NCI-H345 treated with DMSO at 0.1 percent for 48 hours (cell line): ENCODE measurements around the gene OSBPL1A.

Experiments
- DNase-seq: peaks from one replicate; lab custom pipeline; 2025; ENCODE audit not compliant: unreplicated experiment; lab: John Stamatoyannopoulos, UW

OSBPL1A gene

DNA sequence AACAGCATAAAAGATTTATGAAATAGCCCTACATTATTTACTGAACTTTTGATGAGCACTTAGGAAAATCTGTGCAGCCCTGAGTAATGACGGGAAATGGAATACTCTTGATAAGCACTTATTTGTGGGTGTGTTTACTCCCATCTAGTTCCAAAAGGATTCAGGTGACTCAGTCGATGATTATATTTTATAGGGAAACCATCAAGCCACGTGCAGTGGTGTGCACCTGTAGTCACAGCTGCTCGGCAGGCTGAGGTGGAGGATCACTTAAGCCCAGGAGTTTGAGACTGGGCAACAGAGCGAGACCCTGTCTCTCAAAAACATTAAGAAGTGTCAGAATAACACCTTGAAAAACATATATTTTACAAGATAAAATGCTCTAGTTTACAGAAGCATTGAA is 166.9 kb downstream of the OSBPL1A start:
- DNase-seq = no peak

DNA sequence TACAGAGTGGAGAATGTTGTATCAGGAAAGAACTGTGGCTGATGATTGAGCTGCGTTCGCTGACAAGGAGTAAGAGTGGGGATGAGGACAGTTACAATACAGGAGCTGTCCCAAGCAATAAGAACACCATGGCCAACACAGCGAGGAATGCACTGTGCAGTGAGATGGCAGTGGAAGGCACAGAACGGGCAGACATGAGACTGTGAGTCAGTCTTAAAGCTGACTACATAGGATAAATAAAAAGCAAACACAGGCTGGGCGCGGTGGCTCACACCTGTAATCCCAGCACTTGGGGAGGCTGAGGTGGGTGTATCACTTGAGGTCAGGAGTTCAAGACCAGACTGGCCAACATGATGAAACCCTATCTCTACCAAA is 169.0 kb downstream of the OSBPL1A start:
- no peak for DNase-seq

DNA sequence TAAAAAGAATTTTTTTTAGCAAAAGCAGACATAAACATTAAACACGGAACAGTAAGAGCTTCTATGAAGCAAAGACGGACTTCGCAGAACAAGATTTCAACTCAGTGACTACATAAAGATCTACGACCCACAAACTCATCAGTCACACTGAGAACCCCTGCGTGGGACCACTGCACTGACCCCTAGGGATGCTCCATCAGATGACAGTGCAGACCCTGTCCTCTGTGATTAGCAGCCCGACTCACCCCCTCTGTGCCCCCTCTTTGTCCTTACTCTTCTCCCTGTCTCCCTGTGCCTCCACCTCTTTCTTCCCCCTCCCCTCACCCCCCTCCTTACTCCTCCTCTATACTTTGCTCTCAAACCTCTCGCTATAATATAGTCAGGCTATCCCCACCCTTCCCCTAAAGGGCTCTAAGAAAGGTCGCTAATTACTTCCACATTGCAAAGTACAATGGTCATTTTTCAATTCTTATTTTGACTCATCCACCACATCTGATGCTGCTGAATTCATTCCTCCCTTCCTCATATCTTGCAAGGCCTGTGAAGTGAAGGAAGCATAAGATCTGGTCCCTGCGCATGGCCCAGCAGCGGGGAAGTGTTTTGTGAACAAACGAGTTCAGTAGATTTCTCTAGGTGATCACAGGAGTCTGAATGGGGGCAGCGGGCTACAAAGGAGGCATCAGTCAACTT is 169.5 kb downstream of the OSBPL1A start:
- DNase-seq = no peak

DNA sequence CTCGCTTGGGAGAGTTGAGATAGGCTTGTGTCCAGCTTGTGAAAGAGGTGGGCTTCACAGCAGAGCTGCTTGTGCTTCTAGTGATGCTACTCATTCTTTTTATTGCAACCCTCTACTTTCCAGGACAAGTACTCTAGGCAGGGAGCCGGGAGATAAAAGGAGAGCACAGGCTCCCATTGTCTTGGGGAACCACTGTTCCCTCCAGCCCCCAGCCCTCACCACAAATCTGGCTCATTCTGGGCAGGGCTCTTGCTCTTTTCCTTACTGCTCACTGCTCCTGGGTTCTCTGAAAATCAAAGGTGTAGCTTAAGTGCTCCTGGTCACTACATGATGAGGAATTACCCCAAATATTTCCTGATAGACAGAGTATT is 177.3 kb downstream of the OSBPL1A start:
- no peak for DNase-seq

DNA sequence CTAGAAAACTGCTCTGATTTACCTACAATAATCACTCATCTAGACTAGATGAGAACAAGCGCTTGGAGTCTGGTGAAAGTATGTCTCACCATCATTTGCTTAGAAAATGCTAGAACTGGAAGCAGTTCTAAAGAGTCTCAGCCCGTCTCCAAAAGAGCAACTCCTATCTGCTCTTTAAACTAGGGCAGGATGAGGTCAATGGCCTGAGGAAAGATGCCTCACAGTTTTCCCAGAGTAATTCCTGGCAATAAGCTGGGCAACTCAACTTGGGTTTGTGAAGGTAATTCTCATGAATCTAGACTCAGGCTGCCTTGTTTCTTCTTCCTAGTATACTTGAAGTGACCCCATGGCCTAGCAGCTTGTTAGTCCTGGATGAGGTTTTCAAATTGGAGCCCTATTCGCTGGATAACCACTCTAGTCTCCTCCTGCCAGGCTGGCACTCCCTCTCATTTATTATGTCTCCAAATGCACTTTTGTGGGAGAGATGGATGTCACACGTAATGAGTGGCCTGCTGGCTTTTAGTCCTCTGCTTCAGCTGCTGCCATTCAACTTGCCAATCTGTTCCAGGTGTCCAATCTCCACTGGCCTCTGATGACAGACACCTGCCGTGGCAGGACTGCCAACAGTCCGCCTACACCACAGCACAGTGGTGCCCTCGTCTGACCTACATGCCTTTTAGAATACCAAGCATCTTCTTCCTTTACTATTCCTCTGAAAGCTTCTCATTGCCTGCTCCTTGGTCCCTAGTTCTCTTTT is 177.9 kb downstream of the OSBPL1A start:
- DNase-seq = no peak

DNA sequence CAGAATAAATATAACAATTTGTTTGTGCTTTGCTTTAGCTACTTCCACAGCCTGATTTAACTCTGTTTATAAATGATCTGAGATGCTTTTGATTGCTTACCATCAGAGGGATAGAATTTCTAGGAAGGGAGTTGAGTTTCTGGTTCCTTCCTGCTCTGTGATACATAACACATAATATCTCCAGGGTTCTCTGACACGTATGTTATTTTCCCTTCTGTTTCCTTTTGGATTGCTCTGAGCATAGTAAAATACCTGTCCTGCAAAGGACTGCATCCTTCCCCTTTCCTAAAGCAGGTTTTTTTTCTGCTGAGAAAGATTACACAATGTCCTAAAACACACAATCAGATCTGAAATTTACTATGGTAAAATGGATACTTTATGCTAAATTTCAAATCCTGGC is 182.7 kb downstream of the OSBPL1A start:
- no peak for DNase-seq

DNA sequence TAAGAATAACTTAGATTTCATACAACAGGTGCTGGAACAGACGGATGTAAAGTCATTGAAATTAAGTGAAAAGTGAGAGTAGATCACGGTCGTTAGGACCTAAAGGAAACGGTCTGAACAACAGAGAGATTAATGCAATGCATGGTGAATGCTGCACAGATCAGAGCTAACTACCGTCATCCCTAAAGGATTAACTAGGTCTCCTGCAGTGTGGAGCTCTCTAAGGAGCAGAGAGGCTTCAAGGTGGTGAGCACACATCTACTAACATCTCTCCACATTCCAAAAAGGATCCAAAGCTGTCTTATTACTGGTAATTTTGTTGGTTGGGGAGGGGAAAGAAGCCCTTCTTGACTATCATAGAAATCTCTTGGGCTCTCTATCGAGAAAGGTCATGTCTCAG is 183.5 kb downstream of the OSBPL1A start:
- DNase-seq = no peak

DNA sequence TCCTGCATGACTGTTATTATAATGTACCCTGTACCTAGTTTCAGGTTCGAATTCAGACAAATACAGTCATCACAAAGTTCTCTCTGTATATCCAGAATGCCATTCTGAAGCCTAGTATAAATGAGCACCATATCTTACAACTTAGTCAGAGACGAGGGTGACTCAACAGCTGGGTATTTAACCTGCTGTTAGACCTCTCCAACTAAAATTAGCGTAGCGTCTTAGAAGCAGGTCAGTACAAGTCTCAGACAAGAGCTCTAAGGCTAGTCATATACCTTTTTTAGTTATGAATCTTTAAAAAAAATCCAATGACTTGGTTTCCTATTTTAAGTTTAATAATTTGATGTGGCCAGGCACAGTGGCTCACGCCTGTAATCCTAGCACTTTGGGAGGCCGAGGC is 184.7 kb downstream of the OSBPL1A start:
- DNase-seq = no peak

DNA sequence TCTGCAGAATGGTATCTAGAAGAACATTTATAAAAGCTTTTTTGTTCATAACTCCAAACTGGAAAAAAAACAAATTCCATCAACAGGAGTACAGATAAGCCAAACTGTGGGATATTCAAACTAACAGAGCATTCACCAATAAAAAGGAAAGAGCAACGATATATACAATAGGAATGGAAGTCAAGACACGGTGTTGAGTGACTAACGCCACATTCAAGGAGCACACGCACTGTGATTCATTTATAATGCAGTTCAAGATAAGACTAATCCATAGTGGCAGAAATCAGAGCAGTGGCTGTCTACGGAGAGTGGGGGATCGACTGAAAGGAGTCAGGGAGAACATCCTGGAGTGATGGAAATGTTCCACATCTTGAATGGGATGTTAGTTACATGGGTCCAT is 188.1 kb downstream of the OSBPL1A start:
- DNase-seq = no peak

DNA sequence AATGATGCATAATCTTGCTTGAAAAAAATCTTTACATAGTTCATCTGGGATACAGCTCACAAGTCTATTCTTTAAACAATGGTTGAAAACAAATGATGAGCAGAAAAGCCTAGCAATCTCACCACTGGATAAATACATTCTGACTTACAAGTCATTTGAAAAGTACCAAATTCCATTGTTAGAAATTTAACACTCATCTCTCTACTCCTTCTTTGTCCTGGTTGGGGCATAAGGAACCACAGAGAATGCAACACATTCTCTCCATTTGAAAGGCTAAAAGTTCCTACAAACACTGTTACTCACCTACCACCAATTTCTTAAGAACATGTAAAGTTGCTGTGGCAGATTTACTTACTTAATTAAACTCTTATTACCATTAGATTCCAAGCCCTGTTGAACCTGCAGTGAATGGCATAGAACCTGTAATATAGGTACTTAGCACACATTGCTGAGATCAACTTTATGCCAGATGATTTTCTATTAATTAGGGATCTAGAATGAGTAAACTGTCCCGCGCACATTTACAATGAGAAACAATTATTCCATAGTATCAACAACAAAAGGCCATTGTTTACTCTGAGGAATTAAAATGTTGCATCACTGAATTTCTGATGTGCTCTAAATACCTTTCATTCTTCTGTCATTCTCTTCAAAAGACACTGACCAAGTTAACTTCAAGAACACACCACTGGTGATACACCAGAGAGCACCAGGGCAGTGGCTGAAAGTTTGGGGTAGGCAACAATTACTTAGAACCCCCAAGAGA is 189.2 kb downstream of the OSBPL1A start:
- no peak for DNase-seq

DNA sequence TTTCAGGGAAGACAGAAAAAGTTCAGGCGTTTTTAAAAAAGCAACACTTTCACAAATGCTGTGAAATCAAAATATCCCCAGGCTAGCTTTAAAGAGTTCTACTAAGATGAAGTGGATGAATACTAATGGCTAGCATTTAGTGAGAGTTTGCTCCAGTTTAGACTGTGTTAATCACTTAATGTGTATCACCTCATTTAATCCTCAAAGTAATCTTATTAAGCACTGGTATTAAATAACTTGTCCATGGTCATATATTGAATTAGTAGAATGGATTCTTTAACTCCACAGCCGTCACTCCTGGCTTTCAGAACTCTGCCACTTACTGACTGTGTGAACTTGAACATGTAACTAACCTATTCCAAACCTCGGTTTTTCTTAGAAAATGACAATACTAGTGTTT is 192.7 kb downstream of the OSBPL1A start:
- no peak for DNase-seq

DNA sequence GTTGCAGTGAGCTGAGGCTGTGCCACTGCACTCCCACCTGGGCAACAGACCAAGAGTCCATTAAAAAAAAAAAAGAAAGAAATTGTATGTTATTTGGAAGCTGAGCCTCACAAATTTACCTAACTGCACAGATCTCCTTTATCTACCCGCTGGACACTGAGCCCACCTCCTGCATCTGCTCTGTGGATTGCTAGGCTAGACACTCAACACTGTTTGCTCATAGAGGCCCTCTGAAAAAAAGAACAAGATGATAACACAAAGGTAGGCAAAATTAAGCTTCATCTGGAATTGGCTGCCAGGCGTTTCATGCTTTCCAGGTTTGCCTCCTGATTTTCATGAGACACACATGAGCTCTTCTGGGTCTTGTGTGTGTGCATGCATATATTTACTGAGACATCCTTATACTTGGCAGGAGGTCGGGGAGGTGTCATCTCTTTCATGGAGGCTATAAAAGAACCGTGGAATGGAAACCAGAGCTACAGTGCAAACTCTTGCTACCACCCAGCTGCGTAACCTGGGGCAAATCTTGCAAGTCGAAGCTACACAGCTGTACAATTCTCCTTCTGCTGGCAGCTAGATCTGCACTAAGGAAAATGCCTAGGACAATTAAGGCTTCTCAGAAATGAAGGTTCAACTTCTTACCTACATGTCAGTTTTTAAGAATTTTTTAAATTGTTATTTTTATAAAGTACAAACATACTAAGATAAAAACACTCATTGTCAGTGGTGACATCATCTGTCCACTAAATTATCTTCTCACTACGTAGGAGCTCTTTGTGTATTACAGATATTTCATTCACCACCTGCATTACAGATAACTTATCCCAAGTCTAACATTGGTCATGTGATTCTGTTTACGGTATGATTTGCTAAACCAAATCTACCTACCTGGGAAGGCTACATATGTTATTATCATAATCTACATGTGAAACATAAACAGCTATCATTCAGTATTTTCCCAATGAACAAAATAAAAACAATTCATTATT is 195.6 kb downstream of the OSBPL1A start:
- no peak for DNase-seq

DNA sequence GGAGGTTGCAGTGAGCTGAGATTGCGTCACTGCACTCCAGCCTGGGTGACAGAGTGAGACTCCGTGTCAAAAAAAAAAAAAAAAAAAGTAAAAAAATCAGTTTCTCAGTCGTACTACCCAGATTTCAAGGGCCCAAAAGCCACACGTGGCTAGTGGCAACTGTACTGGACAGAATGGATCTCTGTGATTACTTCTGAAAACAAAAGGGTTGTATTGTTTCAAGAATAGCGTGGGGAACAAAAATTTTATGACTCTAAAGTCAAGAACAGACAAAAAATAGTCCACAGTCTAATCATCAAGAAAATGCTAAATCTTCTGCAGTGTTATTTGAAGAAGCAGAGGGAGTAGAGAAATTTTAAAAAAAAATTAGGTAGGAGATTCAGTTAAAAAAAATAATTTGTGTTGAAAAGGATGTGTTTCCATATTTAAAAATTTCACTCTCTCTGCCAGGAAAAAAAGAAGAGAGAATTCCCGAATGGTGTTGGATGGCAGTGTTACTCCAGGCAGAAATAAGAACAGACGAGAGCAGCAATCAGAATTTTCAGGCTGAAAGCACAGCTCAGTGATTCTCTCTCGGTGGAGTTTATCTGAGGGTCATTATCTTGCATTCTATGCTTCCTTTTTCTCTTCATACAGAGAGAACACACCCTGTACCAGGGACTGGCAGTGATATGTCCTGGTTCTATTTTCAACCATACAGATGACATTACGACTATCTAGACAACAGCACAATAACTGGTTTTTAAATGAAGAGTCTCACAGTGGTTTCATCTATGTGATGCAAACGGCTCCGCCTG is 196.9 kb downstream of the OSBPL1A start:
- no peak for DNase-seq

DNA sequence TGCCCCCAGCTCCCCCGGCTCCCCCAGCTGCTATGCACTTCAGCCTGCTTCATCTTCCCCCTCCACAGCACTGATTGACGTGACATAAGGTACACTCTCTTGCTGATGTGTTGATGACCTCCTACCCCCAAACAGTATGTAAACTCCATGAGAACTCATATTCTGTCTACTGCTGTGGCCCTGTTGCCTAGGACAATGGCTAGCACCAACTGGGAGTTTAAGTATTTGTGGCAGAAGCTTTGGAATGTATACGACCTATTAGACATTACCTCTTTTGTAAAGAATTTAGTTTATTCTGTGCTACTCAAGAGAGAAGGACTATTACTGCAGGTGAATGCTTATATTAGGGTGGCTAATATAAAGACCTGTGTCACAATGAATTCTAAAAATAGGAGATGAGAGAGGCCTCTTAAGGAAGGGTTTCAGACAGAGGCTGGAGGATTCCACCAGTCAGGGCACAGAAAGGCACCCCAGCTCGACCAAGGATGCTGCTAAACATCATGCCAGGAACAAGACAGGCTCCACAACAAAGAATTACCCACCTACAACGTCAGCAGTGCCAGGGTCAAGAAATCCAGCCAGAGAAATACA is 198.2 kb downstream of the OSBPL1A start:
- DNase-seq = no peak

DNA sequence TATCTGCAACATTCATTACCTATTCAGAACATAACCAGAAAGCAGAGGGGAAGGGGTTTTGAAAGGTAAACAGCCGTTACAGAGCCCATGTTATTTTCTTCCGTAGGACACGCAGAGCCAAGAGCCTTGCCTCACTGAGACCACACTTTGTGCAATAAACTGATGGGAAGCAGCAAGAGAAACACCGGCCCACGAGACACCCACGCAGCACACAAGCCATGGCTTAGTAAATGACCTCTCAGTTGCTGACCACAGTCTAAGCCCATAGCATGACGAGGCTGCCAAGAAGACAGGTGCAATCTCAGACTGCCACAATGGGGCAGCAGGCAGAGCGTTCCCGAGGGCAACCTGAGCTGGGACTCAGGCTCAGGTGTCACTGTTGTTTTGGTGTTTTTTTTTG is 199.2 kb downstream of the OSBPL1A start:
- no peak for DNase-seq

DNA sequence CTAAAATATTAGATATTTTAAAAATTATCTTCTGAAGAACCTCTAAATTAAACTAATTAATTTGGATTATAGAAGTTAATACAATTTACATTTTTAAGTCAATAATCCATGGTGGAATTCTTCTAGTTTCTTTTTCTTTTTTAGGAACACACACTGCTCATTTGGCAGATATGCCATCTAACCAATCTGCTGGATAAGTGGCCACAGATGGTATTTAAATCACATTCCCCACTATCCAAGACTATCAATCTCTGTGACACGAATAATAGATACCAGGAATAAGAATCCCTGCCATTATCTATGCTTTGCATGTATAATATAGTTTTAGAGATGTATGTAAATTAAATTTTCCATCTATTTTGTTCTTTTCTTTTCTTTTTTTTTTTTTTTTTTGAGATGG is 200.2 kb downstream of the OSBPL1A start:
- DNase-seq = no peak

DNA sequence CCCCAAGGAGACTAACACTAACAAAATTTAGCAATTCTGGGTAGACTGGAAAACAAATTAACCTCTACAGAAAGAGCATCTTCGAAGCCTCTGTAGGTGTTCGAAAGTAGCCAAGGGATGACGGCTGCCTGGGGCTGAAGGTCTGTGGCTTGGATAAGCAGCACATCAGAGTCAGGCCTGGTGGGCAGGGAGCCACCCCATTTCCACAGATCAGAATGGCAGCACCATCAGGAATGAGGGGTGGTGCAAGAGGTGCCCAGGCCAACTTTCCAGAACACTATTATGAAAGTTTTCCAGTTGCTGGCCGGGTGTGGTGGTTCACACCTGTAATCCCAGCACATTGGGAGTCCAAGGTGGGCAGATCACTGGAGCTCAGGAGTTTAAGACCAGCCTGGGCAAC is 200.9 kb downstream of the OSBPL1A start:
- DNase-seq = no peak

DNA sequence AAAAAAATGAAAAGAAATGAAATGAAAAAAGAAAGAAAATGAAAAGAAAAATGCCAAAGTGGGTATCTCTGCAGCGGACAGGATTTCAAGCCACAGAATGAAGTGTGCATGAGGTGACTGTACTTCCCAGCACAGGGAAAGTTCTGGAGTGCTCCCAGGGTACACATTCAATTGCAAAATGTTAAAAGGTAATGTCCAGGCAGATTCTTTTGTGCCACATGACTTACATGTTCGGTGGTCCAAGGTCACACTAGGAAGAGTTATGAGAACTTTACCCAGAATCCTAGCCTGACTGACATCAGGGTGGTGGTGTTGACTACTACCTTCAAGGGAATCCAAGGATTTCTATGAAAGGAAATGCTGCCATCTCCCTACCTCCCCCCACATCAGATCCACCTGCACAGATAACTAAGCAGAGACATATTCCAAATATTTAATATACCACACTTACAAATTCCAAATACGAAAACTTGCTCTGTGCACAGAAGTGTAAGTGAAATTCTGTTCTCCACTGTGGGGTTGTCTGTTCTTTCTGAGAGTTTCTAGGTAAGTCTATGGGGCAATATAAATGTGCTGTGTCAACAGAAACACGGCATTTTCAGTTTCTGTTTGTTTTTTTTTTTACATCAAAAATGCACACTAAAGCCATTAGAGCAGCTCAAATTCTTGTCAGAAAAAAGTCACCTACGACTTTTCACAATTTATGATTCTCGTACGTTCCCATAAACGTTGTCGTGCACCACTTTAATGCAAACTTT is 202.1 kb downstream of the OSBPL1A start:
- no peak for DNase-seq

DNA sequence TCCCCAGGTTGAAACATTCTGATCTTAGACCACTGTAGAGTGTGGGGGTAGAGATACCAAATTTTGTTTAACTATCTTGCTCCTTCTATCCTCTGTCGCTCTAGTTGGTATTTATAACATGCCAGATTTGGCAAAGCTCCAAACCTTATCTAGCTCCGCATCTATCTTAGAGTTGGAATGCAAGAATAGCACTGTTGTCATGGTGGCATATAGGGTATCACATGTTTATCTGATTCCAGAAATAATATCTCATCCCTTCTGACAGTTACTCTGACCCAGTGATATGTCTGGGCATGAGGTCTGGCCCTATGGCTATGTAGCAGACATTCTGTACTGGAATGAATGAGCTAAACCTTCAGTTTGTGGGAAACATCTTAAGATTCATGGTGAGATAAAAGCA is 207.0 kb downstream of the OSBPL1A start:
- DNase-seq = no peak
